HG03558 (cell line): ENCODE measurements around the gene TMEM108.
A peak's percentile ranks its signal among the peaks of the same experiment; 100 is the strongest.

ENCODE experiments used
- ATAC-seq: cut with Tn5 transposase; IDR thresholded peaks from one replicate; pipeline ENCODE4 v1.9.1; 2021; ENCODE audit warnings: moderate number of reproducible peaks; ENCODE audit not compliant: unreplicated experiment; ENCODE audit errors: extremely low read depth

Gene TMEM108

DNA sequence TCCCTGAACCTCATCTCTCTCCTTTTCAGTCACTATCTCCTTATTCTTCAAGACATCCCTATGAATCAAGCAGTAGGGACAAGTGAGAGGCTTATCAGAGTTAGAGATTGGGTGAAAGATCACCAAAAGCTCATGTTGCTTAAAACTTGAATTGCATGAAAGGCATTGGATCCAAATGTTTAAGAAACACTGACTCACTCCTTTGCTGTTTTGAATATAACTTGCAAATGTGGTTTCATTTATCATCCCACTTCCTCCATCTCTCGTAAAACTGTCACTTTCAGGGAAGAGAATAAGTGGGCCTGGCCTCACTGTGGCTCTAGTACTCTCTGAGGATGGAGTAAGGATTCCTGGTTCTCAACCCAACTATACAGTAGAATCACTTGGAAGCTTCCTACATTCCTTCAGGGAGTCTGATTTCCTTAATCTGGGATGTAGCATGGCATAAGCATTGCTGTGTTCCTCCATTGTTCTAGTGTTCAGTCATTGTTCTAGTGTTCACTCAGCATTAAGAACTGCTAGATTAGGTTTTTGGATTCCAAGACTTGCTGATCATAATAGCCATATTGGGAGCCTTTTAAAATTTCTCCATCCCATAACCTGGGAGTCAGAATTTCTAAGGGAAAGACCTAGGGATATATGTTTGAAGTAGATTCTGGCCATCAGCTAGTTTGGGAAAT, 171.8 kb downstream of the TMEM108 start:
- no peak for ATAC-seq

DNA sequence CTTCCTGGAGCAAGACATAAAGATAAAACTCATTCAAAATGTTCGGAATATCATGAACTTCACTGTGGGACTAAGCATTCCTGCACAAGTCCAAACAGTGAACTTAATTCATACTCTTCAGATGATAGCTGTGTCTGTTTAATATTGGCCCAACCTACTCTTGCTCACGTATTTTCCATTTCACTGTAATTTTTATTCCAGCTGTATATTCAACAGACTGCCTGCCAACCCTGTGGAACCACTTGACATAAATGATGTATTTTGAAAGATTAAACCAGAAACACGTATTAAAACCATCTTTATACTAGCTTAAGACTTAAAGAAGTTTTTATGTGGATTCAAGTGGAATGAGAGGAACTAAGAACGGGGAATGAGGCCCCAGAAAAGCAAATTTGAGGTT, 172.5 kb downstream of the TMEM108 start:
- no peak for ATAC-seq

DNA sequence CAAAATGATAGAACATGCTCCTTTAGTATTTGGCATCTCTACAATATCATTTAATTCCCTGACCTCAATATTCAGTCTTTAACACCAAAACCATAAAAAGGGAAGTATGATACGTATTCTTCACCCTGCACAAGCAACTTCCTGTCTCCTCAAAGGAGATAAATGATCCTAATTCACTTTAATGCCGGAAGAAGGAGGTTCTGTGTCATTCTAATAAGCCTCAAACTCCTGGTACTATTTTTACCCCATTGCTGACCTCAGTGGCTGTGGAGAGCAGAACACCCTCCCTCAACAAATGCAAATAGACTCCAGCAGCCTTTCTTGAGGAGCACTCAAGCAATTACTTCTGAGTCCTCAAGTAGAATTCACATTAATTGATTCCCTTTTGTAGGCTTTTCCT, 173.3 kb downstream of the TMEM108 start:
- peak; percentile 97 for ATAC-seq

DNA sequence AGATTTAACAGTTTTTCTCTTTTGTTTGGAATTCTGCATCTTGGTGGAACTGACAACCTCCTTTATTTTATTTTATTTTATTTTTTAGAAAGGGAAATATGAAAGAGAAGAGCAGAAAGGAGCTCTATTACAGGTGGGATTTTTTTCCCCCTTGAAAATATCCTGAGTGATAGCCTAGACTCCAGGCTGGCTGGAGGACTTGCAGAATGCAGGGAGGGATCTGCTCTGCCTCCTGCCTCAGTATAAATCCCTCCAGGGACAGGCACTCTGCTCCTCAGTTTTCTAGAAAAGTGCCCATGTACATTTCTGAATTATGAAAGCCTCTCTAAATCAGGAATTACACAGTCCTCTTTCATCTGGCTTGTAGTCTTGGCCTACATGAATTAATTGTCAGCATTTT, 173.7 kb downstream of the TMEM108 start:
- no peak for ATAC-seq

DNA sequence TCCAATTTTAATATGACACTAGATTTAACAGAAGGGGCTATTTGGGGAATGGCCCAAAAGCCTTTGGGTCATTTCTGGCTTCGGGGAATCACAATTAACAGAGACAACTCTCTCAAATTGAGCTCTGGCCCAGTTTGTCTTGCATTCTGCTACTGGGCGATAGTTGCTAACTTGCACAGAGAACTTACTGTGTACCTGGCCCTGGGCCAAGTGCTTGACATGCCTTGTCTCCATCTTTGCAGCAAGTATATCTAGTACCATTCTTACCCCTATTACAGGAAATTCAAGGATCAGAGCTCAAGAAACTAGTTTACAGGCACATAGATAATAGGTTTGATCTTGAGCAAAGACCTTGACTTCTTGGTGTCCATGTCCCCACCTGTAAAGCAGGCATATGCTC, 175.7 kb downstream of the TMEM108 start:
- ATAC-seq, result no peak

DNA sequence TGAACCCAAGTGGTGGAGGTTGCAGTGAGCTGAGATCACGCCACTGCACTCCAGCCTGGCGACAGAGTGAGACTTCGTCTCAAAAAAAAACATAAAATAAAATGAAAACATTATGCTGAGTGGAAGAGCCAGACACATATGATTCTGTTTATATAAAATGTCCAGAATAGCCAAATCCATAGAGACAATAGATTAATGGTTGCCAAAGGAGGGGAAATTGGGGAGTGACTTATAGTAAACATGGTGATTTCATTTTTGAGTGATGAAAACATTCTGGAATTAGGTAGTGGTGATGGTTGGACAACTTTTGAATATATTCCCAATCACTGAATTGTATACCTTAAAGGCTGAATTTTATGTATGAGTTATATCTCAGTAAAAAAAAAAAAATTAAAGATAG, 189.6 kb downstream of the TMEM108 start:
- no peak for ATAC-seq

DNA sequence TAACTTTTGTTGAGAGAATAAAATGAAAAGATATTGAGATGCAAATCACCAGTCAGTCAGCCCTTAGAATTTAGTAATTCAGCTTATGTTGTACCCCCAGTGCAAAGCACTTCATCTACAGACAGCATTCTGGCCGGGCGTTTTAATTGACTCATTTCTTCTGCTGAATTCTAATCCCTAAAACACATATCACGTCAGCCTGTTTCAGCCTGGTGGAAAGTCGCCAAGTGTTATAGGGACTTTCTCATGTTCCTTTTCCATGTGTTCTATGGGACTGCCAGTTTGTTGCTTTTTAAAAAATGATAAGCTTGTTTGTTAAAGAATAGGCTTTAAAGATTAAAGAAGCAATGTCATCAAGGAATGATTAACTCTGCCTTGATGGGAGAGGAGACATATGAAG, 192.0 kb downstream of the TMEM108 start:
- no peak for ATAC-seq

DNA sequence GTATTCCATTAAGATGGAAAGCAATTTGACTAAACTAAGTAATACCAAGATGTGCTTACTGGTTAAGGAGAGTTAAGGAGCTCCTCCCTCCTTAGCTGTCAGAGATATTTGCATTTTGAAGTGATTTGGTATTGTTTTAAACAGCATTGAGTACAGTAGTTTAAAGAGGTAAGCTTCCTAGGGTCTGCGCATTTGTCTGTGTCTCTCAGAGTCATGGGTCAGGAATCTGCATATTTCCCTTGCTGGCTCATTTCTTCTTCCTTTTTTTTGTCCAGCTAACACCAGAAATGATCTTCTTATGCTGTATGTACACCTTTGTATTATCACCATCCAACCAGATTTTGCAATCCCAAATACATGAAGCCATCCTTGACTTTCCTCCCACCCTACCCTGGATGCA, 198.7 kb downstream of the TMEM108 start:
- no peak for ATAC-seq

DNA sequence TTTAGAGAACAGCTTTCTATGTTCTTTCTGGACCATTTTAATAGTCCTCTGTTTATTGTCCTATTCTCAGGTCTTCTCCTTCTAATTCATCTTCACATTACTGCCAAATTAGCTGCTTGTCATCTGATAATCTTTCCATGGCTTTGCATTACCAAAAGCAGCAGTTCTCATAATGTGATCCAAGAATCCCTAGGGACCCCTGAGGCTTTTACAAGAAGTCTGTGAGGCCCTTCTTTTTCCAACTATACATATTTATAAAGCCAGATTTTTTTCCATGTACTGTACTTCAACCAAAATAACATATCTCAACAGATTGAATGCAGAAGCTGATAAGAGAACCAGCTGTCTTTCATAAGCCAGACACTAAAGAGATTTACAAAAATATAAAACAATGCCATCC, 199.2 kb downstream of the TMEM108 start:
- ATAC-seq, result no peak

DNA sequence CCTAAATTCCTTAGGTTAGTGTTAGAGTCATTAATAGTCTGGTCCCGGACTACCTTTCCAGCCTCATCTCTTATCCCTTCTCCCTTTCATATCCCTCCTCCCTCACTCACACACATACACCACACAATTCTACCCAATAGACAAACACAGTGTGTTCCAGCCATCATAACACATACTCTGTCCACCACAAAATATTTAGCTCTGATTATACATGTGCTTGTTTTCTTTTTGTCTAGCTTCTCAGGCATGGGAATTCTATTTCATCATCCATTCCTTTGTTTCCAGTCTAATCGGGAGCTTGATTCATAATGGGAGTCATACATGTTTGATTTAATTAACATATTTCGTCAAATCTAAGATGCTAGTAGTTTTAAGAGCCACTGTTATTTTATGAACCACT, 199.8 kb downstream of the TMEM108 start:
- no peak for ATAC-seq

DNA sequence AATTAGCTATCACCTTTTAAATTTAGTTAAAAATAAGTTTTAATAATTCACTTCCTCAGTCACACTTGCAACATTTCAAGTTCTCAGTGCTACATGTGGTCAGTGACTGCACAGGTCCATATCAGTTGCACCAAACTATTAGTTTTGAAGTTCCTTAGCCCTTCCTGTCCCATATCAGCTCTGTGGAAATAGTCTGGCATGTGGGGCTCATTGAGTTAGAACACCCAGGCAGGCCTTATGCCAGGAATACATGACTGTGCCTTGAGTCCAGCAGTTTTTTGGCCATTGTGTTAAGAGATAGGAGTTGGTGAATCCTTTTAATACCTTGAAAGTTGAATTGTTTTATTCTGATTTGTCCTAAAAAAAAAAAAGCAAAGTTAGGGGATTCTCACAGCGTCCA, 207.9 kb downstream of the TMEM108 start:
- ATAC-seq, result no peak

DNA sequence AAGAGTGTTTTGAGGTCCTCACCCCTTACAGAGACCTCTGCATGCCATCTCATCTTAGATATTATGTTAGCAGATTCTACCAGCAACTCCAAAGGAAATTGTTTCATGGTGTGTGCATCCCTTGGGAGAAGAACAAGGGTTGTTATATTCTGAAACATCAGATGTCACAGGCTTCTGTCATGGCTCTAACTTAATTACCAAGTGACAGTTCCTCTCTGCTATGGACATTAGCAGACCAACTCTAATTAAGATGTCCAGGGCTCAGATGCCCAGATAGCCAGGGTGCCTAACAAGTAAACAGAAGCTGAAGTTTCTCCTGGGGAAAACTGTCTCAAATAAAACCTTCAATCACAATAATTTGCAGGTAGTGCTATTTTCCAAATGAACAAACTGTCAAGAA, 208.6 kb downstream of the TMEM108 start:
- no peak for ATAC-seq

DNA sequence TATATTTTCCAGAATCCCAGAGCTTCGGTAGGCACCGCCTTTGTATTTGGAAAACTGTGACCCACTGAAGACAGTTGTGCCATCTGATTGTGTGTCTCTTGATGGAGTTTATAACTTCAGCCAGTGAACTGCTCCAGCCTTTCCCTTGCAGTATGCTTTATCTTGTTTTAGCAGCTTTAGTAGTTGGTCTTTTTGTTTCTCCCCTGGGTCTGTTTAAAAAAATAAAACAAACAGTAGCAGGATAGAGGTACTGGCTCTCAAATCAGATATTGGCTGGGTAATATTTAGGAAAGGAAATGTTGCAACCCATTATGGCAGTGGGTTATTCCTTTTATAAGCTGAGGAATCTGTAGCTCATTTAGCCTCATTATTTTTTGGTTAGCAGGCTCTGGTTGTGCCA, 210.2 kb downstream of the TMEM108 start:
- ATAC-seq, result no peak

DNA sequence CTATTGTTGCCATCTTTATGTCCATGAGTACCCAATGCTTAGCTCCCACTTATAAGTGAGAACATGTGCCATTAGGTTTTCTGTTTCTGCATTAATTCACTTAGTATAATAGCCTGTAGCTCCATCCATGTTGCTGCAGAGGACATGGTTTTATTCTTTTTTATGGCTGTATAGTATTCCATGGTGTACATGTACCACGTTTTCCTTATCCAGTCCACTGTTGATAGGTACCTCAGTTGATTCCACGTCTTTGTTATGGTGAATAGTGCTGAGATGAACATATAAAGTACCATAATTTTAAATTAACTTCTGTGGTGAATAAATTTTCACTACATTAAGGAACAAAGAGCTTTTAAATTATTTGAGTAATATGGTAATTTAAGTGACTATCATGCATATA, 211.3 kb downstream of the TMEM108 start:
- ATAC-seq, result no peak

DNA sequence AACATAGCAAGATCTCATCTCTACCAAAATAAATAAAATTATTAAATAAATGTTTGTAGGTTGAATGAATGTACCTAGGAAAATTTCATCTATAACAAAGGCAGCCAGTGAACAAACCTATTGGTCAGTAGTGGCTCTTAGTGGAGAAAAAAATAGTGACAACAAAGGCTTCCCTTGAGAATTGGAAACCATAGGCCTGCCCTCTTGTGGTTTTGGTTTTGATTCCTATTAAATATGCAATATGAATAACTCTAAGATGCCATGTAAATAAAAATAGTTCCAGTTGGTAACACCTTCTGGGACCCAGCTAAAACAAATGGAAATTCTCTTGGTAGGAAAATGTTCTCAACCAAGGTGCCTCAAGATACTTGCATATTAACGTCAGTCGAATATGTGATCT, 216.0 kb downstream of the TMEM108 start:
- no peak for ATAC-seq

DNA sequence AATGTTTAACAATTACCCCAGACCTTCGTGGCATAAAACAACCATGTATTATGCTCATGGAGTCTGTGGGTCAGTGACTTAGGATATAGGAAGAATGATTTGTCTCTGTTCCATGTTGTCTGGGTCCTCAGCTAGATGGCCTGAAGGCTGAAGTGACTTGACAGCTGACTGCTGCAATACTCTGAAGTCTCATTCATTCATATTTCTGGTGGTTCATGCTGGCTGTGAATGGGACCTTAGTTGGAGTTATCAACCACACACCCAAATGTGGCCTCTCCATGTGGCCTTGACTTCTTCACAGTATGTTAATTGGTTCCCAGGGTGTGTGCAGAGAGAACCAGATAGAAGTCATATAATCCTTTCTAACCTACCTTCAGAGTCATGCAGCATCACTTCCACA, 216.5 kb downstream of the TMEM108 start:
- ATAC-seq, result no peak

DNA sequence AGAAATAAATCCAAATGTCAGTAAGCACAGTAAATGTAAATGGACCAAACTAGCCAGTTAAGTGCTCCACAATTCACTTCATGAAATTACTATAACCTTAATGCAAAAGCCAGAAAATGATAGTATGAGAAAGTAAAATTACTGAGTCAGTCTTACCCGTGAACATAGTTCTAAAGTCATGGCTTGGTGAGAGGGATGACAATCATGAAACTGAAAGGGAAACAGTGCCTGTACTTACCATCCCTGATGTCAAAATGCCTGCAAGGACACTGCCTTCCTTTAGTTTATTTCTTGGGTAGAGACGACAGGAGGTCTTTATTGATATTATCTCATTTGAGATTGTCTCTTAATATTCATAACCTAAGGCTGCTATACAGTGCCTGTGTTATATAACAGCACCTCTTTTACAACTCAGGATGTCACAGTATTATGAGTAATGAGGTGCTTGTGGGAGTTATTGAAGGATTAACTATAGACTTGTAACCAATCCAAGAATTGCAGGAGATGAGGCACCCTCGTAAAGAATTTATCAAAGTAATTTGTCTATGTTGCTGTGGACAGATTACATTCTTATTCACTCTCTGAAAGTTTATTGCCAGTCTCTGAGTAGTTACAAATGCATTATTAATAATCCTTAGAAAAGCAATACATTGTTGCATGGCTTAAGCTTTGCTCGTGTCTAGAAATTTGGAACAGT, 218.7 kb downstream of the TMEM108 start:
- ATAC-seq, result no peak

DNA sequence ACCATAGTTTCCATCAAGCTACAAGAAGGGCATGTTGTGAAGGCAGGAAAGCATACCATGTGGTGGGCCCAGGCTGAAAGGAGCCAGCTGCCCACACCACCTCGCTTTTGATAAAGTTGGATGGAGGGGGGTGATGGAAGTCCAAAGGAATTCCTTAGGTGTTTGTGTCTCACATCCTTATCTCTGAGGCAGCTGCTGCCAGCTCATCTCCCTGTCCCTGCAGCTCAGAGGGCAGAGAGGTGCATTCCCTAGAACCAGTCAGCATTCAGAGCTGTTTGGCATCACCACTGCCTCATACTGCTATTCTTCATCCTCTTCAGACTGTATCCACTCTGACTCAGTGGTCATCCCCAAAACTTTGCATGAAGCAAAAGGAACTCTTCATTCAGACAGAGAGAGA, 220.2 kb downstream of the TMEM108 start:
- no peak for ATAC-seq

DNA sequence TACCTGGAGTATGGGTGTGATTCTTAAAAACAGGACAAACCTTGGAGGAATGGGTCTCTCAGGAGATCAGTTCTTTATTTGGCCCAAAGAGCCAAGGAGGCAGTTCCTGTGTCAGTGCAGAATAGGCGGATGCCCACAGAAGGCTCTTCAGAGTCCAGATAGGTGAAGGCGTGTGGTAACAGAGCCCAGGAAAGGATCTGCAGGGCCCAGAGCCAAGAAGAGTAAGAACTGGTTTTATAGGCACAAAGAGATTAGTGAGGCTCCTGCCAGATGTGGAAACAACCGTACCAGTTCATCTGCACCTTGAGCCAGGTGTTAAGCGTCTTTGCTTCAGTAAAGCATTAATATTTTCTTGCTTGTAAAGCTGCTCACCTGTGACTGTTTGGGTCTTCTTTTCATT, 221.6 kb downstream of the TMEM108 start:
- ATAC-seq, result no peak

DNA sequence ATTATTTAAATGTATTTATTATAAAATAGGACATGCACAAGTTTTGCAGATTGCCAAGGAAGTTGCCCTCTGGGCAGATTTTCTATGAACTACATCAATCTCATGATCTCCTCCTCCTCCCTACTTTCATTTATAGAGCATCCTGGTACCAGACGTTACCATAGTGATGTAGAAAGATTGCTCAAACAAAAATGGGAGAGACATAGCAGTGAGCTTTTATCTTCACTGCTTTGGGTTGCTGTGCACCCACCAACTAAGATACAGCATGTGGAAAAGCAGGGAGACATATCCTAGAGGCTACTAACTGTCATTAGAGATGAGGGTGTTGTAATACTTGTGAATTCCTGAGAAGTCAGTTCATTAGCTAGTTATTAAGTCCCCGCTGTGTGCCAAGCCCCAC, 224.1 kb downstream of the TMEM108 start:
- no peak for ATAC-seq

DNA sequence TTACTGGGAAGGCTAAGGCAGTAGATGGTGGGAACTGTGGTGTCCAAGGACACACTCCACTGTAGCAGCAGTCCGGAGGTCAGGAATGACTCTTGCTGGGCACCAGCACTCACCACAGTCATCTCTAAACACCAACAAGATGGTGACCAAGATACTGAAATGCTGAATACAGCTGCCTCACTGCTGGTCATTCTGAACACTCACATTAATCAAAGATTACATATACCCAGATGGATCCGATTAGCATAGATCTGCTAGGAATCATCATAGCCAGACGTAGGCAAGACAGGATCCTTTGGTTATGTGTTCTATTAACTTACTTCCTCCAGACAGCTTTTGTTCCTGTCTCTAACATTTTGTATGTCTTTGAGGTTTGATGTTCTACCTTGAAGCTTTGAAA, 226.7 kb downstream of the TMEM108 start:
- ATAC-seq, result no peak

DNA sequence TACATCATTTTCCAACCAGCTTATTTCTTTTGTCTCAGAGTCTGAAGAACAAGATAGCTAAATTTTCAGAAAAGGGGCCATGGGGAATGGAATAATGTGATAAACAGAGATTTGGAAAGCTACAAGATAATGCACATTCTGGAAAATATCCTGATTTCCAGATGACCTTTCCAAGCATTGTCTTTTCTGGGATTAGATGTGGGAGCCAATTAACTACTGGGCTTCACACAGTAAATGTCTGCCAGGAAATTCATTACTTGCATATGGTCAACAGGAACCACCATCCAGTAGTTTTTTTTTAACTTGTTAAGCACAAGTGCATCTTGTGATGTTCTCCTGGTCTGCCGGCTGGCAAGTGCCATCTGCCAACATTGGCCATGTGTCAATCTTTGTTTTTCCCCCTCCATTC, 230.5 kb downstream of the TMEM108 start:
- ATAC-seq, result no peak
